ENCODE data around the gene PLPP4. TPM values are rescaled to one million over a fixed set of nuclear protein-coding genes. Genes with fewer than 3 reads are reported as not detected.

PLPP4 gene
- total RNA-seq, 1 donor from 2014 or later, result not detected

- H3K9me3 ChIP-seq (ENCODE audit: low read depth), result no peaks in the 10 kb centered on the region
- peaks cover 16% of the 10 kb centered on the region for H3K27me3 ChIP-seq
- H4K20me1 ChIP-seq (ENCODE audit: low read depth), result peaks cover 3% of the 10 kb centered on the region
- TF ChIP-seq EZH2phosphoT487 (IDR thresholded peaks at IDR 0.05), result no peak
- TF ChIP-seq CTCF (IDR thresholded peaks at IDR 0.05), result no peak
- Mint-ChIP-seq H3K4me1 (no peaks in the 10 kb centered on the region), H3K27me3 (ENCODE audit: insufficient read depth, low read depth) (peaks cover 6% of the 10 kb centered on the region), H3K9me3 (no peaks in the 10 kb centered on the region), H3K36me3 (no peaks in the 10 kb centered on the region), H3K27ac (no peak overlapping the region), H3K4me3 (no peak overlapping the region)
- H2AFZ ChIP-seq (replicated peaks), result no peak overlapping the region
- H3K79me2 ChIP-seq (ENCODE audit: low read depth), result no peaks in the 10 kb centered on the region
- no peak overlapping the region for H3K4me3 ChIP-seq
- no peaks in the 10 kb centered on the region for H3K4me1 ChIP-seq
- H3K9ac ChIP-seq, result no peak overlapping the region
- no peaks in the 10 kb centered on the region for H3F3A ChIP-seq (ENCODE audit: low read depth)
- no peaks in the 10 kb centered on the region for H3K36me3 ChIP-seq
- no peak overlapping the region for H3K27ac ChIP-seq
- peak; percentile 88 for DNase-seq (ENCODE audit: low spot score)
- no peak overlapping the region for H3K4me2 ChIP-seq
Measured at GRCh38 chr10:120514035-120514620, 57.1 kb downstream of the PLPP4 start.

GRCh38 chr10:120514959-120515358 lies 57.9 kb downstream of the PLPP4 start:
- H3F3A ChIP-seq (ENCODE audit: low read depth), result no peaks in the 10 kb centered on the region
- no peaks in the 10 kb centered on the region for H3K36me3 Mint-ChIP-seq
- H3K27ac ChIP-seq, result no peak overlapping the region
- H3K4me3 Mint-ChIP-seq, result no peak overlapping the region
- H3K4me1 Mint-ChIP-seq, result no peaks in the 10 kb centered on the region
- peaks cover 3% of the 10 kb centered on the region for H4K20me1 ChIP-seq (ENCODE audit: low read depth)
- H3K4me3 ChIP-seq, result no peak overlapping the region
- no peaks in the 10 kb centered on the region for H3K9me3 Mint-ChIP-seq
- H3K27ac Mint-ChIP-seq, result no peak overlapping the region
- H3K9me3 ChIP-seq (ENCODE audit: low read depth), result no peaks in the 10 kb centered on the region
- no peaks in the 10 kb centered on the region for H3K4me1 ChIP-seq
- no peak overlapping the region for H3K9ac ChIP-seq
- TF ChIP-seq CTCF (IDR thresholded peaks at IDR 0.05), result no peak
- TF ChIP-seq EZH2phosphoT487 (IDR thresholded peaks at IDR 0.05), result no peak
- no peak for TF ChIP-seq EZH2 (IDR thresholded peaks at IDR 0.05)
- peaks cover 6% of the 10 kb centered on the region for H3K27me3 Mint-ChIP-seq (ENCODE audit: insufficient read depth, low read depth)
- H3K36me3 ChIP-seq, result no peaks in the 10 kb centered on the region
- DNase-seq (ENCODE audit: low spot score), result no peak
- H2AFZ ChIP-seq (replicated peaks), result no peak overlapping the region
- peaks cover 16% of the 10 kb centered on the region for H3K27me3 ChIP-seq
- no peaks in the 10 kb centered on the region for H3K79me2 ChIP-seq (ENCODE audit: low read depth)
- no peak overlapping the region for H3K4me2 ChIP-seq

- no peak overlapping the region for H3K9ac ChIP-seq
Measured at GRCh38 chr10:120515741-120516140, 58.7 kb downstream of the PLPP4 start.

More at GRCh38 chr10:120515741-120516140, 58.7 kb downstream of the PLPP4 start:
- TF ChIP-seq EZH2 (IDR thresholded peaks at IDR 0.05) (no peak), EZH2phosphoT487 (IDR thresholded peaks at IDR 0.05) (no peak), CTCF (IDR thresholded peaks at IDR 0.05) (no peak)
- Histone ChIP-seq H3K4me2 (no peak overlapping the region), H3K9me3 (ENCODE audit: low read depth) (no peaks in the 10 kb centered on the region), H3K4me1 (no peaks in the 10 kb centered on the region), H3K4me3 (no peak overlapping the region), H3K36me3 (no peaks in the 10 kb centered on the region), H3K27me3 (peaks cover 16% of the 10 kb centered on the region), H2AFZ (replicated peaks) (no peak overlapping the region), H3K79me2 (ENCODE audit: low read depth) (no peaks in the 10 kb centered on the region), H3K27ac (no peak overlapping the region), H3F3A (ENCODE audit: low read depth) (no peaks in the 10 kb centered on the region), H4K20me1 (ENCODE audit: low read depth) (peaks cover 3% of the 10 kb centered on the region)
- Mint-ChIP-seq H3K4me3 (no peak overlapping the region), H3K27ac (no peak overlapping the region), H3K36me3 (no peaks in the 10 kb centered on the region), H3K27me3 (ENCODE audit: insufficient read depth, low read depth) (peaks cover 2% of the 10 kb centered on the region), H3K4me1 (no peaks in the 10 kb centered on the region), H3K9me3 (no peaks in the 10 kb centered on the region)
- no peak for DNase-seq (ENCODE audit: low spot score)
